Stromal cell of bone marrow (primary cell): ENCODE data around the gene TAF10.

Experiments used
- DNase-seq: peaks from one replicate; pipeline ENCODE4 v3.0.0-alpha.2; 2012; ENCODE audit warnings: low read depth

The TAF10 gene

GRCh38 chr11:6607190-6607795 lies 4.7 kb downstream of the TAF10 start:
- DNase-seq: no peak

DNA sequence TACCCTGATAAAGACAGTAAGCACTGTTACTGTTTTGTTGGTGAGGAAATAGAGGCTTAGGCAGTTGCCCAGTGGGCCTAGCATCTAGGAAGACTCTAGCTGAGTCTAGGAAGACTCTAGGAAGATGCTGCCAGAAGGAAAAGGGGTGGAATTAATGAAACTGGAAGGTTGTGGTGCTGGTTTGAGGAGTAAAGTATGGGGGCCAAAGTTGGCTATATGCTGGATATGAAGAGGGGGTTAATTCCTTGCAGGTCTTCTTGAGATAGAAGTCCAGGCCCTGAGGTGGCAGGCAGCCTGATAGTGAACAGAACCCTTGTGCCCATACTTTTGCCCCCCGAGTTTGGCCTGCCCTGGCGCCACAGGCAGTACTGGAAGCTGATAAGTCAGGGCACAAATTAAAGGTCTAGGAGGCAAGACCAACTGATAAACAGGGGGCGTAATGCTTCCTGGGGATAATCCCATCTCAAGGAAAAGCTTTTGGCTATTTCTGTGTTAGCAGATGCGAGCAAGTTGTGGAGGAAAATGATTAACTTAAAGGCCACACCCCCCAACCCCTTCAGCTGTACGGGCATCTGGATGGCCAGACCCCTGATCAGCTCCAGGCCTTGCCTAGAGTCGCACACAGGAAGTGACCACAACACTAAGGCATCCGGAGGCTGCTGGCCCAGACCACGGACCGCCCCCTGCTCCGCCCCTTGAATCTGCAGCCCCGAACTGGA lies 5.4 kb downstream of the TAF10 start:
- peak; percentile 82 for DNase-seq

GRCh38 chr11:6604790-6605189 lies 7.2 kb downstream of the TAF10 start:
- DNase-seq: no peak

GRCh38 chr11:6604081-6604626 lies 7.9 kb downstream of the TAF10 start:
- DNase-seq: peak; percentile 65

DNA sequence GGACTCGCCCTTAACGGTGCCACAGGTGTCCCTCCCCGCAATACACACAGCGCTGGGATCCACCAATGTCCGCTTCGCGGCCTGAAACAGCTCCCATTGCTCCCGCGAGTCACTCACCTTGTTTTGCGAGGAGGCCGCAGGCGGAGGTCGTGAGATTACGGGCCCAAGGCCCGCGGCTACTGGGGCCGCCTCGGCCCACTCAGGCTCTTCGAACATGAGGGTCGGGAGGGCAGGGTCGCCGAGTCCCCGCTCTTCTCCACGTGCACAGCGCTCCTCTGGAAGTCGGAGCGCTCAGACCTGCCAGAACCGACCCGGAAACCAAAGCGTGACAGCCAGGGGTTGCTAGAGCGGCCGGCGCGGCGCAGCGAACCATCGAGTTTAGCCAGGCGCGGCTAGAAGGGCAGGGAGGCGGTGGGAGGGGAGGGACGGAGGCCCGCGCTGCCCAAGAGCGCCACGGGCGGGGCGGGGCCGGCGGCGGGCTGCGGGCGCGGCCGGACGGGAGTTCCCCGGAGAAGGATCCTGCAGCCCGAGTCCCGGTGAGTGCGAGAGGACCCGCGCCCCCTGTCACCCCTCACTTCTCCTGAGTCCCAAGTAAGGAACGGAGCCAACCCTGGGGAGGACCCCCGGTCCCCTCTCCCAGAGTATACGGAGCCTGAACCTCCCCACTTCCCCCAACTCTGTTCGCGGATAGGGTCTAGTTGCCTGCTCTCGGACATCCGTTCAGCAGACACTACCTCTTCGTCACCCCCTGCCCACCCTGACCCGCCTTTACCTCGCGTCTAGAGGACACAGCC lies 8.5 kb downstream of the TAF10 start, which contains the start of the genes ILK and RRP8:
Gene ILK (plus strand): TSS at position 488 of the 794 bp plus-strand sequence. CDS start 498 bp downstream, outside the sequence.
Gene RRP8 (minus strand): TSS at position 330 of the 794 bp plus-strand sequence. CDS start 114 bp downstream, at position 216.
- peak; percentile 86 for DNase-seq

DNA sequence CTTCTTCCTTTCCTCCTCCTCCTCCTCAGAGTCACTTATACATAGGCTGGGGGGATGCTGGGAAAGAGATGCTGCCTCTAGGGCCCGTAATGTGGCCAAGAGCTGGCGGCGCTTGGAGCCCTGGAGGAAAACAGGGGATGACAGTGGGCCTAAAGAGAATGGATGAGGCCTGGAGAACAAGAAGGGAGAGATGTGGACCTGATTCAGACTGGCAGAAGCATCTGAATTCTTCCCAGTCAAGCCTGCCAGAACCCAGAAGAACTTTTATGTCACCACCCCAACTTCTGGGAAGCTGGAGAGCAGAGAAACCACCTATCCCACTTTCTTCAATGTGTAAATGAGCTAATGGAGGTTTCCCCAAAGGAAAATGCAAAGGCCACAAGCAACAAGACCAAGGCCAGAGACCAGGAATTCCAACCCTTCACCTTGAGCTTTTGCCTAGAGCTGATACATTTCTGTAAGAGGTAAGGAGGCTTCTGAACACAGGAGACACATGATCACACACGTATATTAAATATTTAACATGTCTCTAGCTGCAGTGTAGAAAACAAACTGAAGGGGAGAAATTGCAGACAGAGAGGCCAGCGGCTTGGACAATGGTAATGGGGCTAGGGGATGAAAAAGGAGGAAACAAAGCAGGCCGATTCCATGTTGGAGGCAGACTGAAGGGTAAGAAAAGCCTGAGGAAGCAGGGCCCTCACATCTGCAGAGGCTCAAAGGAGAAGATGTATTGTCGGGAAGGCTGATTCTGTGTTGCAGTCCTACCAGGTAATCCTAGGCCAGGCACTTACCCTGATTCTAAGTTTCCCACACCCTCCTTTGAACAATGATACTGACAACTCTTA lies 9.7 kb downstream of the TAF10 start:
- no peak for DNase-seq

- DNase-seq: no peak
Observed at GRCh38 chr11:6601041-6601461, 11.0 kb downstream of the TAF10 start.

DNA sequence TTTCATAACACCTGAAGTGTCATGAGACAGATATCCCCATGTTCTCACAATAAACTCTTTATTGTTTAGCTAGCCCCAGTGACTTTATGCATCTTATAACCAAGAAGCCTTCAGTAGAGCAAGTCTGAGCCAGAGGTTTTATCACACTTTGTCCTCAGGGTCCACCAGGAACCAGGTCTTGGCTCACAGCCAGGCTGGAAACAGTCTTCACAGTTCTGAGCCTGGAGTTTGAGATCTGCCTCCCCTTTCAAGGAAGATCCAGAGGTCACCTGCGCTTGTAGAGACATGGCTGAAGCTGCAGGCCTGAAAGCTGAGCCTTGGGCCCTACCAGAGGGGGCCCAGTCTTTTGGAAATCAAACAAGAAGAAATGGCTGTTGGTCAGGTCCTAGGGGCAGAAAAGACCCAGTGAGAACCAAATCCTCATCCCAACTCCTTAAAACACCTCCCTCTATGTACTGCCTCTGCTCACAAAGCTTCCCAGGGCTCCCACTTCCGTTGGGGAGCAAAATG lies 12.1 kb downstream of the TAF10 start:
- DNase-seq: no peak

DNA sequence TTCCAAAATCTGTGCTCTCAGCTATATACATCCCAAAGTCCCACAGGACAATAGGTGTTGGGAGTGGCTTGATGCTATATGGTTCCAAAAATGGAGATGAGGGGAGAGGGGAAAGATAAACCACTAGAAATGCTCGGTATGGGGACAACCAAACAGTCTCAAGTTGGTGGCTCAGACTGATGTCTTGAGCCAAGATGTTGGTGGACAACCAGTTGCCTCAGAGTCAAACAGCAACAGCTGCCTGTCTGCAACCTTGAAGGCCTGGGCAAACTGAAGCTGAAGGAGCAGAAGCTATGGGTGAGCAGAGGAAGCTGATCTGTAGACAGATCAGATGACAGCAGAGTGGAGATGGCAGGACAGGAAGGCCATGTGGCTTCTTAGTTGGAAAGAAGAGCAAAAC lies 12.6 kb downstream of the TAF10 start:
- no peak for DNase-seq

DNA sequence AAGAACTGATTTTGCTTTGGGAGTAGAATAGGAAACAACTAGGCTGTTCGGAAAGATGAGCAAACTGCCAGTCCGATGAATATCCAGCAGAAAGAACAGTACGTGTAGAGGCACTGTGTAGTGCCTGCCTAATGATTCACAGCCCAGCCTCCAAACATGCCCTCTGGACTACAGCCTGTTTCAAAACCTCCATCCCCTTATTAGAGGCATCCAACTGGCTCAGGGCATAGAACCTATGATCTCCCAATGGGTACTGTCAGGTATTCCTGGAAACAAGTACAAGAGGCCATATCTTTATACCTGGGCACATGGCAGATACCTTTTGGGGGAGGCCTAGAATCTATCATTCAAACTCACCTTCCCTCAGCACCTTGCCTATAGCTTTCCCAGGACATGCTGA lies 13.5 kb downstream of the TAF10 start:
- no peak for DNase-seq

DNA sequence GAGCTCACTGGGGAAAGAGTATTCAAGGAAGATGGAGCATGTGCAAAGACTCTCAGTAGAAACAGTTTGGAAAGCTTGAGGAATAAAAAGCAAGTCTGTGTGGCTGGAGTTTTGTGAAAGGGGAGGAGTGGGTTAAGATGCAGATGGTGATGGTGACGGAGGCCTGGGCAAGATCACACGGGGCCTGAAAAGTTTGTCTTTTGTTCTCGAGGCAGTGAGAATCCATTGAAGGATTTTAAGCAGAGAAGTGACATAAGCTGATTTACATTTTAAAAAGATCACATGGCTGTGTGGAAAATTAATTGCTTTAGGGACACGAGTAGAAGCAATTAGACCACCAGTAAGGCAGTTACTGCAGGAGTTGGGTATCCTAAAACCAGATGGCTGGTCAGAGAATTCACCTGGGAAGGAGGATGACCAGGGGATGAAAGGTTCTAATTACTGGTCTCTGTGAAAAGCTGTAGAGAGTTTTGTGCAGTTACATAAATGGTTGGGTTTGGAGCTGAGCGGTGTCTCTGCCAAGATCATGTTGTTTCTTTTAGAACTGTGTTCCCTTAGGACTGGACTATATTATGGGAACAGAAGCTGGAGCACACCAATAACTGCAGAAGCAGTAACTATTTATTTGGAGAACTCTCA lies 15.7 kb downstream of the TAF10 start:
- no peak for DNase-seq

DNA sequence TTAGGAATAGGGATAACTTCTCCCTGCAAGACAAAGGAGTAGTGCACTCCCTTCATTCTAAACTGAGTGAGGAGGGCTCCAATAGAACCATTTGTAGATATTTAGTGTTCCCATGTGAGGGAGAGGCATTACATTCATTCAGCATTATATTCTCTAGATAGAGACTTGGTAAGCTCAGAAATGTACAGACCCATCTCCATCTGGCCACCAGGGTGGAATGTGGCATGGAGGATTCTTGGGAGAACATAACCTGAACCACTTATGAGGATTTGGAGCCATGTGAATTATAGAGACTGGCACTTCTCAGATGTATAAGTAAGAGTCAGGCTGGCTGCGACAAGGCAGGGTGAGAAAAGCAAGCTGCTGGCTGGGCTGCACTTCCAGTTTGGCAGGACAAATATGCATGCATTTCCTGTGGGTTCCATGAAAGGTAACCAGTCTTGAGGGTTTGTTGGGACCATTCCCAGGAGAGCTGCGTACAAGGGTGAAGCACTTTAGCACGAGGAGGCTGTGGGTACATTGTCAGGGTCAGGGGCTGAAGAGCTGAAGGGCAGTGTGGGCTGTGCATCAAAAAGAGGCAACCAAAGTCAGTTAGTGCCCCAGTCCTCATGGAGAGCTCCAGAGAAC lies 17.8 kb downstream of the TAF10 start:
- no peak for DNase-seq

DNA sequence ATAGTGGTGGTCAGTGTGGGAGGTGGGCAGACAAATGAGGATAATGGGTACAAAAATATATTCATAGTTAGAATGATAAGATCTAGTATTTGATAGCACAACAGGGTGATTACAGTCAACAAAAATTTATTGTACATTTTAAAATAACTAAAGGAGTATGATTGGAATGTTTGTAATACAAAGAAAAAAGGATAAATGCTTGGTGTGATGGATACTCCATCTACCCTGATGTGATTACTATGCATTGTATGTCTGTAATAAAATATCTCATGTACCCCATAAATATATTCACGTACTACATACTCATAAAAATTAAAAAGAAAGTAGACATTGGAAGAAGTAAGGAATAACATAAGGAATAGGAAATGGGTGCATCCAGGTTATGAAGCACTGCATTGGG lies 24.0 kb downstream of the TAF10 start:
- DNase-seq: no peak

DNA sequence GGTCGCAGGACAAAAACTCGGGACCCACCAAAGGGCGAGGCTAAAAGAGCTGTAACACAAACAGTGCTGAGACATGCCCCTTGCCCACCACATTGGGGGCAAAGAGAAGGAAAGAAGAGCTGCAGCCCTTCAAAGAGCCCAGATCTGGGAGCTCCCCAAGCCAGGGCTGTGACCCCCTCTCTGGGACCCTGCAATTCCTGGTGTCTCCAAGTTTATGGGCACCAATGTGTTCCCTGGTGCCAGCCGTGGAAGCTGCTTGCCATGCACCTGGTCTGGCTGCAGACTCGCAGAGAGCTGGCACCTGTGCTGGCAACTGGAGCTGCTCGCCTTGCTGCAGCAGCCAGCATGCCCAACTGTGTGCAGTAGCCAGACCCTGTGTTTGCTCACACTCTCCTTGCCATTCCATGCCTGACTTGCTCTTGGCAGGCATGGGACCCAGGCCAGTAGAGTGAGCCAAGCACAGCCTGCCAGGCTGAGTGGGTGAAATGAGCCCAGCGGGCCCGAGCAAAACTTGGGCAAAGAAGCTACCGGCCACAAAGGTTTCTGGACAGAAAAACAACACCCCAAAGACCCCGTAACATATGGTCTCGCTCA lies 24.6 kb downstream of the TAF10 start:
- DNase-seq: no peak

DNA sequence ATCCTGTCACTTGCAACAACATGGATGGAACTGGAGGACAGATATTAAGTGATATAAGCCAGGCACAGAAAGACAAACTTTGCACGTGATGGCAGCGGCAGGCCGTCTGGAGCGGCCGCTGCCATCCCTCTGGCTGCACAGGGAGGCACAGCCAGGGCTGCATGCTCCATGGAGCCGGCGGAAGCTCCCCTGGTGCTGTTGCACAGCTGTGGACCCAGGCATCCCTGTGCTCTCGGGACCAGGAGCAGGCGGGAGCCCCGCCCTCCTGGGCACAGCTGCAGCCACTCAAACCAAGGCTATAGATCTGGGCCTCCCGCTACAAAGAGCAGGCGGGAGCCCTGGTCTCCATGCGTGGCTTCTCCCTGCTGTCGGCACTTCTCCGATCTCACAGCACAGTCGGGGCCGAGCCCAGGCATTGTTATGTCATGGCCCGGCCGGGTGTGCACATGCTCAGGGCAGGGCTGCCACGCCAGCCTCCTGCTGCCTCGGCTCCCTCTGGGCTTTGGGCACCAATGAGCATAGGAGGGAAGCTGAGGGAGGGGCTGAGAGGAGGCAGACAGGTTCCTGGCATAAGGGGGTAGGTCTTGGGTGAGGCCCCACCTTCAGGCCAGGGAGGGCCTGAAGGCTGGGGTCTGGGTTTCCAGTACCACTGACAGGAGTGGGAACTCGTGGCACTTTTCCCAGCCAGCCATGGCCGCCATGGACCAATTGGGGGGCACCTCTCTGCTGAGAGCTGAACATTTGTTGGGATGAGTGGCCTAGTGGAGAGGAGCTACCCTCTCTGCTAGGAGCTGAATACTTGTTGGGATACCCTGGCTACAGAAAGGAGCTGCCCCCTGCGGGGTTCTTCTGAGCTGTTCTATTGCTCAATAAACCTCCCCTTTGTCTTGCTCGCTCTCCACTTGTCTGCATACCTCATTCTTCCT lies 25.3 kb downstream of the TAF10 start:
- DNase-seq: no peak

GRCh38 chr11:6584528-6584927 lies 27.5 kb downstream of the TAF10 start:
- no peak for DNase-seq

GRCh38 chr11:6583584-6583983 lies 28.4 kb downstream of the TAF10 start:
- no peak for DNase-seq

- no peak for DNase-seq
Observed at GRCh38 chr11:6579681-6580080, 32.3 kb downstream of the TAF10 start.

DNA sequence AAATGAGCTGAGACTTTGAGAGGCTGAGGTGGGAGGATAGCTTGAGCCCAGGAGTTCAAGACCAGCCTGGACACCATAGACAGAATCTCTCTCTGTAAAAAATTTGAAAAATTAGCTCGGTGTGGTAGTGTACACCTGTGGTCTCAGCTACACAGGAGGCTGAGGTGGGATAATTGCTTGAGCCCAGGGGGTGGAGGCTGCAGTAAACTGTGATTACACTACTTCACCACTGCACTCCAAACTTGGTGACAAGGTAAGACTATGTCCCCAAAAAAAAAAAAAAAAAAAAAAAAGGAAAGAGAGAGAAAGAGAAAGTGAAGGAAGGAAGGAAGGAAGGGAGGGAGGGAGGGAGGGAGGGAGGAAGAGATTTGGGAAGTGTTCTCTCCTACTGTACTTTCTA lies 33.9 kb downstream of the TAF10 start:
- no peak for DNase-seq
